ENCODE data around the gene IQUB. TPM values are rescaled to one million over a fixed set of nuclear protein-coding genes. Genes with fewer than 3 reads are reported as not detected.

Gene IQUB
- total RNA-seq, 1 experiment from 2014 or later = 0.77 TPM

GRCh38 chr7:123492485-123492884 is 41.9 kb downstream of the IQUB start:
- H3K4me1 Mint-ChIP-seq = no peaks in the 10 kb centered on the region
- ChIA-PET POLR2A (no interaction called here), CTCF (interaction anchor here (0.7 to 3.3 kb wide), 9 partner anchors 19 to 689 kb away, joined by 3 to 31 read pairs (median 4); partner anchors contain the start of genes IQUB and NDUFA5)
- ATAC-seq (peak; percentile 98), DNase-seq (ENCODE audit: low spot score) (no peak)
- no peaks in the 10 kb centered on the region for H3K27me3 Mint-ChIP-seq (ENCODE audit: low read depth)
- 0 out of 2 replicates have a peak, but pooled peaks cover 2% of the 10 kb centered on the region for H3K36me3 Mint-ChIP-seq
- peaks cover 10% of the 10 kb centered on the region for H3K9me3 Mint-ChIP-seq
- TF ChIP-seq JAZF1 (CRISPR knock-in tag; IDR thresholded peaks at IDR 0.05) (no peak), ZNF121 (CRISPR knock-in tag; IDR thresholded peaks at IDR 0.05) (no peak), JUN (CRISPR knock-in tag; IDR thresholded peaks at IDR 0.05) (no peak), RORB (CRISPR knock-in tag; IDR thresholded peaks at IDR 0.05) (no peak)
- no peak overlapping the region for H3K27ac Mint-ChIP-seq
- H3K4me3 Mint-ChIP-seq = no peak overlapping the region

- H3K36me3 Mint-ChIP-seq = 0 out of 2 replicates have a peak, but pooled peaks cover 2% of the 10 kb centered on the region
- ChIA-PET POLR2A (no interaction called here), CTCF (no interaction called here)
- ATAC-seq (no peak), DNase-seq (ENCODE audit: low spot score) (no peak)
- H3K27ac Mint-ChIP-seq = no peak overlapping the region
- H3K4me3 Mint-ChIP-seq = no peak overlapping the region
- TF ChIP-seq E2F4 (CRISPR knock-in tag; IDR thresholded peaks at IDR 0.05; ENCODE audit: borderline replicate concordance, low read depth) = no peak
- no peak for TF ChIP-seq EMX1 (CRISPR knock-in tag; IDR thresholded peaks at IDR 0.05)
- TF ChIP-seq MYBL2 (CRISPR knock-in tag; IDR thresholded peaks at IDR 0.05) = no peak
- TF ChIP-seq ELF4 (CRISPR knock-in tag; IDR thresholded peaks at IDR 0.05; ENCODE audit: low read depth) = no peak
- TF ChIP-seq NR3C1 (CRISPR knock-in tag; conservative IDR thresholded peaks at IDR 0.05; ENCODE audit: low read depth) = no peak
- TF ChIP-seq CDX4 (CRISPR knock-in tag; IDR thresholded peaks at IDR 0.05; ENCODE audit: borderline replicate concordance) = no peak
- no peak for TF ChIP-seq ZNF263 (CRISPR knock-in tag; IDR thresholded peaks at IDR 0.05; ENCODE audit: low read depth)
- TF ChIP-seq PRDM15 (CRISPR knock-in tag; IDR thresholded peaks at IDR 0.05) = no peak
- TF ChIP-seq GABPB1 (CRISPR knock-in tag; IDR thresholded peaks at IDR 0.05) = no peak
- TF ChIP-seq ATF1 (CRISPR knock-in tag; IDR thresholded peaks at IDR 0.05) = no peak
- peaks cover 10% of the 10 kb centered on the region for H3K9me3 Mint-ChIP-seq
- no peaks in the 10 kb centered on the region for H3K27me3 Mint-ChIP-seq (ENCODE audit: low read depth)
- H3K4me1 Mint-ChIP-seq = no peaks in the 10 kb centered on the region
Measured at GRCh38 chr7:123485721-123486120, 48.7 kb downstream of the IQUB start.

- CTCF ChIA-PET = no interaction called here
- POLR2A ChIA-PET = no interaction called here
Measured at GRCh38 chr7:123485187-123485586, 49.2 kb downstream of the IQUB start.

More at GRCh38 chr7:123485187-123485586, 49.2 kb downstream of the IQUB start:
- DNase-seq (ENCODE audit: low spot score) = no peak
- Mint-ChIP-seq H3K36me3 (0 out of 2 replicates have a peak, but pooled peaks cover 2% of the 10 kb centered on the region), H3K4me1 (no peaks in the 10 kb centered on the region), H3K27me3 (ENCODE audit: low read depth) (no peaks in the 10 kb centered on the region), H3K27ac (no peak overlapping the region), H3K9me3 (peaks cover 7% of the 10 kb centered on the region), H3K4me3 (no peak overlapping the region)
- ATAC-seq = no peak
- TF ChIP-seq FOXP4 (CRISPR knock-in tag; IDR thresholded peaks at IDR 0.05) (no peak), KAT7 (CRISPR knock-in tag; IDR thresholded peaks at IDR 0.05; ENCODE audit: borderline replicate concordance) (no peak), NFE2L1 (CRISPR knock-in tag; IDR thresholded peaks at IDR 0.05) (no peak), RORB (CRISPR knock-in tag; IDR thresholded peaks at IDR 0.05) (no peak), ZNF512 (CRISPR knock-in tag; IDR thresholded peaks at IDR 0.05; ENCODE audit: borderline replicate concordance) (no peak)
